Tibial nerve (tissue), 4 donors: Measurements from ENCODE around the gene IRF1. TPM values are rescaled to one million over a fixed set of nuclear protein-coding genes. Genes with fewer than 3 reads are reported as not detected.

Experiments used
- DNase-seq, 2 donors: peaks; one replicate each; pipeline ENCODE4 v3.0.0-alpha.2; 2019; ENCODE audit warnings: low spot score in 2 of 2
- H3K27ac ChIP-seq, 4 donors: fragments of 200-600 bp; sonication (generic) in 3 of 4; one replicate each; pipeline ENCODE4 v1.5.1; 2017 to 2019; ENCODE audit warnings: mild to moderate bottlenecking in 1 of 4
- H3K27me3 ChIP-seq, 2 donors: fragments of 200-600 bp; sonication (generic) in 1 of 2; one replicate each; pipeline versions ENCODE4 v1.5.1 to v1.6.0; 2017 to 2019
- H3K36me3 ChIP-seq, 3 donors: fragments of 200-600 bp; sonication (generic); one replicate each; pipeline ENCODE4 v1.5.1; 2018 to 2019
- H3K4me1 ChIP-seq, 4 donors: fragments of 200-600 bp; sonication (generic) in 3 of 4; one replicate each; pipeline ENCODE4 v1.5.1; 2017 to 2019
- H3K4me3 ChIP-seq, 4 donors: fragments of 200-600 bp; sonication (generic) in 3 of 4; one replicate each; pipeline ENCODE4 v1.5.1; 2017 to 2019; ENCODE audit warnings: mild to moderate bottlenecking in 1 of 4, moderate library complexity in 1 of 4
- H3K9me3 ChIP-seq, 4 donors: fragments of 200-600 bp; sonication (generic) in 3 of 4; one replicate each; pipeline ENCODE4 v1.5.1; 2017 to 2019
- EP300 ChIP-seq, 2 donors: sonication (generic); formaldehyde crosslinking; IDR thresholded peaks; one replicate each; pipeline ENCODE4 v1.6.1; 2017; ENCODE audit warnings: antibody characterized with exemption in 2 of 2, mild to moderate bottlenecking in 1 of 2
- POLR2A ChIP-seq, 2 donors: fragments of 450-650 bp; IDR thresholded peaks; one replicate each; pipeline ENCODE4 v1.6.1; 2017; ENCODE audit warnings: antibody characterized with exemption in 2 of 2, mild to moderate bottlenecking in 2 of 2, moderate library complexity in 2 of 2
- WGBS, 2 donors: methylation state at CpG; one replicate each; pipeline ENCODE4 v1.1.5; 2018; 5-methylcytosine and 5-hydroxymethylcytosine counted together
- total RNA-seq, 4 donors: library from RNA; depleted of rRNA; stranded (reverse); fragments of >200 nt; gene quantifications; one replicate each; pipeline ENCODE4 v1.1.0, GENCODE V29; 2016
- TF ChIP-seq, protein P1 (sequence below), 5 experiments: fragments of 200-600 bp in 3 of 5; fragments of 450-650 bp in 2 of 5; sonication (generic) in 3 of 5; IDR thresholded peaks; one replicate each; pipeline ENCODE4 v1.5.1; 2016 to 2019; ENCODE audit warnings: antibody characterized with exemption in 5 of 5, mild to moderate bottlenecking in 3 of 5, moderate library complexity in 2 of 5

IRF1 gene
- total RNA-seq, 4 donors from 2014 or later, result 15.1 to 36.9 (median 28.4) TPM

DNA sequence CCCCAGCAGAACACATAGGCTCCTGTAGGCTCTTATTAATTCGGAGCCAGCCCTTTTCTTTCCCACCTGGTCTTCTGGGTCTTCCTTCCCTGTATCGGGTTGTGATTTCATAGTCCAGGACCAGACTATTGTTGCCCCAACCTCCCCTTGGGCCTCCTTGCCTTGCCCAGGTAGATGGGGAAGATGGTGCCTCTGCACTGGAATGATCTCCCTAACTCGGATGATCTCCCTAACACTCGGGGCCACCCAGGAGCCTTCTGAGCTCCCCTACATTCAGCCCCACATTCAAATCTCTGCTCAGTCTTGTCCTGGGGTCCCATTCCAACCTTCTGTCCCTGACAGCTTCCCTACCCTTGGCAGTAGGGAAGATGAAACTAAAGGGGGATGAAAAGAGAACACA, 2.7 kb upstream of the IRF1 start:
- TF ChIP-seq, protein P1, sequence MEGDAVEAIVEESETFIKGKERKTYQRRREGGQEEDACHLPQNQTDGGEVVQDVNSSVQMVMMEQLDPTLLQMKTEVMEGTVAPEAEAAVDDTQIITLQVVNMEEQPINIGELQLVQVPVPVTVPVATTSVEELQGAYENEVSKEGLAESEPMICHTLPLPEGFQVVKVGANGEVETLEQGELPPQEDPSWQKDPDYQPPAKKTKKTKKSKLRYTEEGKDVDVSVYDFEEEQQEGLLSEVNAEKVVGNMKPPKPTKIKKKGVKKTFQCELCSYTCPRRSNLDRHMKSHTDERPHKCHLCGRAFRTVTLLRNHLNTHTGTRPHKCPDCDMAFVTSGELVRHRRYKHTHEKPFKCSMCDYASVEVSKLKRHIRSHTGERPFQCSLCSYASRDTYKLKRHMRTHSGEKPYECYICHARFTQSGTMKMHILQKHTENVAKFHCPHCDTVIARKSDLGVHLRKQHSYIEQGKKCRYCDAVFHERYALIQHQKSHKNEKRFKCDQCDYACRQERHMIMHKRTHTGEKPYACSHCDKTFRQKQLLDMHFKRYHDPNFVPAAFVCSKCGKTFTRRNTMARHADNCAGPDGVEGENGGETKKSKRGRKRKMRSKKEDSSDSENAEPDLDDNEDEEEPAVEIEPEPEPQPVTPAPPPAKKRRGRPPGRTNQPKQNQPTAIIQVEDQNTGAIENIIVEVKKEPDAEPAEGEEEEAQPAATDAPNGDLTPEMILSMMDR (IDR thresholded peaks at IDR 0.05), result no peak
- TF ChIP-seq POLR2A (IDR thresholded peaks at IDR 0.05) (no peak), EP300 (IDR thresholded peaks at IDR 0.05) (no peak)
- H3K27ac ChIP-seq, result peak overlapping the region in 3 of 4 donors; percentile 89 to 95 (median 91)
- no peak overlapping the region for H3K4me3 ChIP-seq
- H3K27me3 ChIP-seq, result no peaks in the 10 kb centered on the region
- no peaks in the 10 kb centered on the region for H3K9me3 ChIP-seq
- peaks cover 0 to 70% (median 50%) of the 10 kb centered on the region in 4 donors for H3K4me1 ChIP-seq
- H3K36me3 ChIP-seq, result no peaks in the 10 kb centered on the region
- 74 to 91% methylated on average over 4 of the region's 4 CpGs for WGBS, 2 donors
- DNase-seq, result peak in 1 of 2 donors; percentile 3

DNA sequence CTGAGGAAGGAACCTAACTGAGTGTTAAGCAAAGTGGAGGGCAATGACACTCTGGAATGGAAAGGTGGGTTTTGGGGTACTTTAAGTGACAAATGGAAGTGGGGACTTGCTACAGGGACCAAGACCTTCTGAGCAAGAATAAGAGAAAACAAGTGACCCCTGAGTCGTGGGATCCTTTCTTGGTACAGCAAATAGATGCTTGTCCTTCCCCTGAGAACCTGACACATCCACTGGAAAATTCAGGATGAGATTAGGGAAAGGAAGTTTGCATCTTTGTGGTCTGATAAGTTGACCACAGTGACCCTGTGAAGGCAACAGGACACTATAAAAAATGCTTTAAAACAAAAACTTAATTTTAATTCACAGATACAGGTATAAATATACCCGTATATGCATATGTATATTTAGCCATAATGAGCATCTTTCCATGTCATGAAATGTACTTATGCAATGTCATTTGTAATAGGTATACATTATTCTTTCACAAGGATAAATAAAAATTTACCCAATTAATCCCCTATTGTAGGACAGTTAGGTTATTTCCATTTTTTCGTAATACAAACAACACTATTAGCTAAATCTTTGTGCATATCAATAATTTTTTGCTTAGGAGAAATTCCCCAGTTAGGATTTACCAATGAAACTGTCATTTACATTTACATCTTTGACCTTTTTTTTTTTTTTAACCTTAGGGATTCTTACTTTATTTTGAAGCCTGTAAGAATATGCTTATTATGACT, 2.0 kb upstream of the IRF1 start:
- peaks cover 0 to 70% (median 50%) of the 10 kb centered on the region in 4 donors for H3K4me1 ChIP-seq
- no peak overlapping the region for H3K4me3 ChIP-seq
- 71 to 85% methylated on average over 3 of the region's 3 CpGs for WGBS, 2 donors
- peak in 1 of 2 donors; percentile 3 for DNase-seq
- H3K27ac ChIP-seq, result peak overlapping the region in 3 of 4 donors; percentile 91 to 97 (median 95)
- no peaks in the 10 kb centered on the region for H3K9me3 ChIP-seq
- H3K36me3 ChIP-seq, result peaks cover 0 to 4% (median 3%) of the 10 kb centered on the region in 3 donors
- no peaks in the 10 kb centered on the region for H3K27me3 ChIP-seq
- TF ChIP-seq, protein P1 (IDR thresholded peaks at IDR 0.05), result no peak
- no peak for TF ChIP-seq POLR2A (IDR thresholded peaks at IDR 0.05)
- no peak for TF ChIP-seq EP300 (IDR thresholded peaks at IDR 0.05)

GRCh38 chr5:132491368-132492364, 1.1 kb upstream of the IRF1 start:
- peak overlapping the region; percentile 27 to 97 (median 71) for H3K4me3 ChIP-seq
- H3K4me1 ChIP-seq, result peaks cover 0 to 71% (median 48%) of the 10 kb centered on the region in 4 donors
- WGBS, 2 donors, result 62 to 65% methylated on average over 22 of the region's 22 CpGs
- no peaks in the 10 kb centered on the region for H3K9me3 ChIP-seq
- peak overlapping the region; percentile 87 to 99 (median 96) for H3K27ac ChIP-seq
- peak in 1 of 2 donors; percentile 4 for DNase-seq
- TF ChIP-seq POLR2A (IDR thresholded peaks at IDR 0.05) (no peak), EP300 (IDR thresholded peaks at IDR 0.05) (no peak)
- TF ChIP-seq, protein P1 (IDR thresholded peaks at IDR 0.05), result no peak
- H3K27me3 ChIP-seq, result no peaks in the 10 kb centered on the region
- peaks cover 0 to 13% (median 12%) of the 10 kb centered on the region in 3 donors for H3K36me3 ChIP-seq

DNA sequence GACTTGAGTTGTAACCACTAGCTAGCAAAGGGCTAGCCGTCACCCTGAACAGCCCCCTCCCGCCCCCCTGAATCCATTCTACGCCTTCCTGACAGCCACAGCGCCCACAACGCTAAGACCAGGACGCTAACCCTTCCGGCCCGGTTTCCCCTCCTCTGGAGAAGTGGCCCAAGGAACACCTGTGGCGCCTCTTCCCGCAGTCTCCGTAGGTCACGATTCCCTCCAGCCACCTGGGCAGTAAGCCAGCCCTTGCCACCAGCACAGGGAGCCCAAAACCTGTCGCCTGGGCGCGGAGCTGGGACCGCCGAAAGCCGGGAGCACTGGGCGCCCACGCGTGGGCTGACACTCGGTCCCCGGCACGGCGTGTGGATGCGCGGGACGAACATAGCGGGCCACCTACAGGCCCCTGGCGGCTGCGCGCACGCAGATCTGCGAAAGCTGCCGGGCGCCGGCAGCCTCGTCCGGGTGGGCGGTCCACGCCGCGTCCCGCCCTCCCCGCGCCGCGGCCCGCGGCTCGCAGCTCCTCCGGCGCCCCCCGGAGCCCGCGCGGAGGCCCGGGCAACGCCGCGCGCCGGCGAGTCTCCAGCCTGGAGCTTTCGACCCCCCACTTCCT, 596 bp downstream of the IRF1 start:
- DNase-seq, result peak in 1 of 2 donors; percentile 30
- Histone ChIP-seq H3K27ac (peak overlapping the region; percentile 87 to 99 (median 95)), H3K4me3 (peak overlapping the region; percentile 56 to 97 (median 89)), H3K9me3 (no peaks in the 10 kb centered on the region), H3K4me1 (peaks cover 0 to 78% (median 49%) of the 10 kb centered on the region in 4 donors), H3K27me3 (no peaks in the 10 kb centered on the region), H3K36me3 (peaks cover 0 to 30% (median 29%) of the 10 kb centered on the region in 3 donors)
- 0% methylated on average over 8 to 10 of the region's 65 CpGs for WGBS, 2 donors
- no peak for TF ChIP-seq EP300 (IDR thresholded peaks at IDR 0.05)
- TF ChIP-seq, protein P1 (IDR thresholded peaks at IDR 0.05), result peak in 1 of 5 experiments; percentile 33
